Karpas-422 (cell line): ENCODE results near the gene CYFIP1. TPM values are rescaled to one million over a fixed set of nuclear protein-coding genes. Genes with fewer than 3 reads are reported as not detected.

Source experiments
- DNase-seq: peaks from one replicate; pipeline ENCODE4 v3.0.0-alpha.2; 2015
- H2AFZ ChIP-seq: fragments of 200-600 bp; sonication (generic); 2 replicates; pipeline ENCODE4 v1.6.1; 2014; ENCODE audit warnings: antibody characterized with exemption, low read length, mixed read lengths
- H3K27ac ChIP-seq: fragments of 200-600 bp; sonication (generic); 2 replicates; pipeline ENCODE4 v1.5.1; 2014; ENCODE audit warnings: mild to moderate bottlenecking, low read length, moderate library complexity
- H3K27me3 ChIP-seq: fragments of 200-600 bp; sonication (generic); 2 replicates; pipeline ENCODE4 v1.6.1; 2014; ENCODE audit warnings: low read length, mixed read lengths
- H3K36me3 ChIP-seq: fragments of 200-600 bp; sonication (generic); 2 replicates; pipeline ENCODE4 v1.6.1; 2014; ENCODE audit warnings: low read length, mixed read lengths; ENCODE audit not compliant: insufficient read depth
- H3K4me1 ChIP-seq: fragments of 200-600 bp; sonication (generic); 2 replicates; pipeline ENCODE4 v1.6.1; 2014; ENCODE audit warnings: mild to moderate bottlenecking, low read length, mixed read lengths
- H3K4me2 ChIP-seq: fragments of 200-600 bp; sonication (generic); 2 replicates; pipeline ENCODE4 v1.6.1; 2014; ENCODE audit warnings: low read length, low read depth, mild to moderate bottlenecking; ENCODE audit not compliant: poor library complexity, severe bottlenecking
- H3K4me3 ChIP-seq: fragments of 200-600 bp; sonication (generic); 2 replicates; pipeline ENCODE4 v1.5.1; 2014; ENCODE audit warnings: mild to moderate bottlenecking, antibody characterized with exemption, low read length, mixed read lengths
- H3K79me2 ChIP-seq: fragments of 200-600 bp; sonication (generic); 2 replicates; pipeline ENCODE4 v1.6.1; 2014; ENCODE audit warnings: mild to moderate bottlenecking, low read length, mixed read lengths
- H3K9ac ChIP-seq: fragments of 200-600 bp; sonication (generic); 2 replicates; pipeline ENCODE4 v1.6.0; 2014; ENCODE audit warnings: low read length
- H3K9me2 ChIP-seq: fragments of 200-600 bp; sonication (generic), shearing (Covaris generic); replicated peaks from 2 replicates; pipeline ENCODE4 v1.6.0; 2014; ENCODE audit warnings: mild to moderate bottlenecking, low read length, moderate library complexity; ENCODE audit not compliant: insufficient read depth
- H3K9me3 ChIP-seq: fragments of 300-700, 200-600 bp; sonication (generic); 2 replicates; pipeline ENCODE4 v1.6.1; 2014; ENCODE audit warnings: low read length, mixed read lengths
- H4K20me1 ChIP-seq: fragments of 200-600 bp; sonication (generic); 2 replicates; pipeline ENCODE4 v1.6.1; 2014; ENCODE audit warnings: mild to moderate bottlenecking, antibody characterized with exemption, low read length, low read depth; ENCODE audit not compliant: insufficient read depth
- total RNA-seq: library from RNA; depleted of rRNA; stranded (reverse); fragments of >200 nt; shearing (Covaris generic); gene quantifications from 2 replicates; pipeline ENCODE4 v1.2.3, GENCODE V29; 2014; ENCODE audit warnings: low replicate concordance

Gene CYFIP1
- total RNA-seq, 1 experiment from 2014 or later, result 0.04 TPM

- no peak overlapping the region for H3K4me2 ChIP-seq
These were observed 39.0 kb downstream of the CYFIP1 start for GRCh38 chr15:22941179-22941578.

GRCh38 chr15:22939652-22940061 is 40.5 kb downstream of the CYFIP1 start:
- no peak overlapping the region for H3K27ac ChIP-seq
- no peaks in the 10 kb centered on the region for H3K9me2 ChIP-seq
- H3K36me3 ChIP-seq, result no peaks in the 10 kb centered on the region
- H3K4me1 ChIP-seq, result peaks cover 12% of the 10 kb centered on the region
- H3K4me3 ChIP-seq, result no peak overlapping the region
- no peak overlapping the region for H3K4me2 ChIP-seq
- no peak overlapping the region for H3K9ac ChIP-seq
- no peaks in the 10 kb centered on the region for H3K79me2 ChIP-seq
- no peaks in the 10 kb centered on the region for H3K27me3 ChIP-seq
- no peaks in the 10 kb centered on the region for H4K20me1 ChIP-seq
- no peak overlapping the region for H2AFZ ChIP-seq
- H3K9me3 ChIP-seq, result no peaks in the 10 kb centered on the region
- DNase-seq, result no peak

More at GRCh38 chr15:22941179-22941578, 39.0 kb downstream of the CYFIP1 start:
- H3K9me2 ChIP-seq, result no peaks in the 10 kb centered on the region
- no peaks in the 10 kb centered on the region for H3K9me3 ChIP-seq
- no peaks in the 10 kb centered on the region for H4K20me1 ChIP-seq
- no peak overlapping the region for H3K27ac ChIP-seq
- no peak overlapping the region for H3K4me3 ChIP-seq
- no peaks in the 10 kb centered on the region for H3K27me3 ChIP-seq
- DNase-seq, result no peak
- H3K9ac ChIP-seq, result no peak overlapping the region
- H2AFZ ChIP-seq, result no peak overlapping the region
- H3K4me1 ChIP-seq, result peaks cover 12% of the 10 kb centered on the region
- H3K79me2 ChIP-seq, result no peaks in the 10 kb centered on the region
- H3K36me3 ChIP-seq, result no peaks in the 10 kb centered on the region

- Histone ChIP-seq H3K4me3 (no peak overlapping the region), H3K27me3 (no peaks in the 10 kb centered on the region), H3K27ac (no peak overlapping the region), H3K4me2 (no peak overlapping the region), H3K4me1 (peaks cover 12% of the 10 kb centered on the region), H3K9me3 (no peaks in the 10 kb centered on the region), H4K20me1 (no peaks in the 10 kb centered on the region), H3K9me2 (no peaks in the 10 kb centered on the region), H3K79me2 (no peaks in the 10 kb centered on the region), H2AFZ (no peak overlapping the region), H3K36me3 (no peaks in the 10 kb centered on the region), H3K9ac (no peak overlapping the region)
- no peak for DNase-seq
These were observed 41.1 kb downstream of the CYFIP1 start for GRCh38 chr15:22939051-22939450.

GRCh38 chr15:22936577-22937472 is 43.3 kb downstream of the CYFIP1 start:
- Histone ChIP-seq H3K36me3 (no peaks in the 10 kb centered on the region), H3K4me2 (peak overlapping the region; percentile 22), H3K27ac (no peak overlapping the region), H3K9me2 (no peaks in the 10 kb centered on the region), H3K9ac (no peak overlapping the region), H3K79me2 (no peaks in the 10 kb centered on the region), H2AFZ (no peak overlapping the region), H3K27me3 (no peaks in the 10 kb centered on the region), H3K9me3 (no peaks in the 10 kb centered on the region), H3K4me3 (no peak overlapping the region), H3K4me1 (peaks cover 18% of the 10 kb centered on the region), H4K20me1 (no peaks in the 10 kb centered on the region)
- DNase-seq, result peak; percentile 49

- Histone ChIP-seq H3K27me3 (no peaks in the 10 kb centered on the region), H3K9me3 (no peaks in the 10 kb centered on the region), H3K27ac (no peak overlapping the region), H3K4me2 (peak overlapping the region; percentile 8), H3K9me2 (no peaks in the 10 kb centered on the region), H3K79me2 (no peaks in the 10 kb centered on the region), H4K20me1 (no peaks in the 10 kb centered on the region), H3K4me3 (no peak overlapping the region), H3K36me3 (no peaks in the 10 kb centered on the region), H2AFZ (no peak overlapping the region), H3K4me1 (peaks cover 18% of the 10 kb centered on the region), H3K9ac (no peak overlapping the region)
- DNase-seq, result peak; percentile 69
These were observed 46.5 kb downstream of the CYFIP1 start for GRCh38 chr15:22933641-22934061.

GRCh38 chr15:22931784-22932536 is 48.2 kb downstream of the CYFIP1 start:
- Histone ChIP-seq H2AFZ (no peak overlapping the region), H3K27me3 (no peaks in the 10 kb centered on the region), H3K9me3 (no peaks in the 10 kb centered on the region), H3K9ac (no peak overlapping the region), H3K4me1 (peaks cover 13% of the 10 kb centered on the region), H3K27ac (no peak overlapping the region), H3K79me2 (no peaks in the 10 kb centered on the region), H3K9me2 (no peaks in the 10 kb centered on the region), H4K20me1 (no peaks in the 10 kb centered on the region), H3K36me3 (no peaks in the 10 kb centered on the region), H3K4me2 (no peak overlapping the region), H3K4me3 (no peak overlapping the region)
- no peak for DNase-seq

- Histone ChIP-seq H3K4me2 (no peak overlapping the region), H3K36me3 (no peaks in the 10 kb centered on the region), H4K20me1 (no peaks in the 10 kb centered on the region), H3K9ac (no peak overlapping the region), H3K27ac (no peak overlapping the region), H3K4me1 (peaks cover 6% of the 10 kb centered on the region), H3K9me3 (no peaks in the 10 kb centered on the region), H2AFZ (no peak overlapping the region), H3K9me2 (no peaks in the 10 kb centered on the region), H3K27me3 (no peaks in the 10 kb centered on the region), H3K4me3 (no peak overlapping the region), H3K79me2 (no peaks in the 10 kb centered on the region)
- no peak for DNase-seq
These were observed 49.2 kb downstream of the CYFIP1 start for GRCh38 chr15:22930782-22931484.

GRCh38 chr15:22927761-22928160 is 52.4 kb downstream of the CYFIP1 start:
- Histone ChIP-seq H3K36me3 (no peaks in the 10 kb centered on the region), H3K79me2 (no peaks in the 10 kb centered on the region), H3K4me1 (no peaks in the 10 kb centered on the region), H3K4me2 (no peak overlapping the region), H4K20me1 (no peaks in the 10 kb centered on the region), H3K9me2 (no peaks in the 10 kb centered on the region), H3K9ac (no peak overlapping the region), H3K9me3 (no peaks in the 10 kb centered on the region), H3K27me3 (no peaks in the 10 kb centered on the region), H2AFZ (no peak overlapping the region), H3K4me3 (no peak overlapping the region), H3K27ac (no peak overlapping the region)
- no peak for DNase-seq
